Stomach (tissue), 9 donors: ENCODE data around the gene PYGO1. TPM values are rescaled to one million over a fixed set of nuclear protein-coding genes. Genes with fewer than 3 reads are reported as not detected.

Experiments
- DNase-seq, 2 donors: peaks; one replicate each; pipeline versions ENCODE4 v3.0.0 to v3.0.0-alpha.2; 2013 to 2019
- H3K27ac ChIP-seq, 5 donors: fragments of 200-600 bp in 4 of 5; sonication (generic) in 4 of 5; one replicate each; pipeline ENCODE4 v1.5.1; 2013 to 2019; ENCODE audit warnings: mild to moderate bottlenecking in 1 of 5, moderate library complexity in 1 of 5
- H3K27me3 ChIP-seq, 3 donors: fragments of 200-600 bp; sonication (generic); one replicate each; pipeline ENCODE4 v1.5.1; 2017 to 2019; ENCODE audit warnings: mixed run types in 1 of 3
- H3K36me3 ChIP-seq, 4 donors: fragments of 200-600 bp; sonication (generic); 1 replicate in 3 of 4; 2 replicates in 1 of 4; pipeline ENCODE4 v1.5.1; 2016 to 2019
- H3K4me1 ChIP-seq, 4 donors: fragments of 200-600 bp; sonication (generic); one replicate each; pipeline ENCODE4 v1.5.1; 2016 to 2019
- H3K4me3 ChIP-seq, 4 donors: fragments of 200-600 bp; sonication (generic) in 3 of 4; one replicate each; pipeline ENCODE4 v1.5.1; 2016 to 2019; ENCODE audit warnings: mild to moderate bottlenecking in 1 of 4
- H3K9me3 ChIP-seq, 4 donors: fragments of 200-600 bp; sonication (generic); one replicate each; pipeline ENCODE4 v1.5.1; 2016 to 2019
- CTCF ChIP-seq, 7 experiments: fragments of 450-650 bp in 4 of 7; fragments of 200-600 bp in 3 of 7; sonication (generic) in 3 of 7; IDR thresholded peaks; one replicate each; pipeline ENCODE4 v1.5.1; 2016 to 2019; ENCODE audit warnings: antibody characterized with exemption in 7 of 7, control low read depth in 2 of 7, mild to moderate bottlenecking in 1 of 7
- EP300 ChIP-seq: sonication (generic); formaldehyde crosslinking; IDR thresholded peaks from one replicate; pipeline ENCODE4 v1.6.1; 2017; ENCODE audit warnings: antibody characterized with exemption
- POLR2A ChIP-seq, 4 donors: fragments of 450-650 bp; IDR thresholded peaks; one replicate each; pipeline ENCODE4 v1.6.1; 2016; ENCODE audit warnings: antibody characterized with exemption in 4 of 4, control low read depth in 2 of 4, mild to moderate bottlenecking in 1 of 4, moderate library complexity in 1 of 4
- POLR2AphosphoS5 ChIP-seq, 3 donors: sonication (generic); formaldehyde crosslinking; IDR thresholded peaks; one replicate each; pipeline ENCODE4 v1.6.1; 2016; ENCODE audit warnings: antibody characterized with exemption in 3 of 3
- WGBS, 5 donors: extraction: QIAGEN DNeasy Blood & Tissue Kit in 3 of 5; methylation state at CpG; one replicate each; pipeline versions ENCODE4 v1.1.5 to v1.1.7; 2013 to 2018; 5-methylcytosine and 5-hydroxymethylcytosine counted together
- intact Hi-C: fragments of 100-400 bp; cut with DNase I; formaldehyde crosslinking; loops from one replicate; pipeline ENCODE4 v1.15.1; 2023; ENCODE audit warnings: low total_unique reads
- polyA plus RNA-seq, 3 donors: library from polyadenylated mRNA; stranded (reverse); fragments of 200-250 nt; gene quantifications; one replicate each; pipeline ENCODE4 v1.2.3, GENCODE V29; 2013
- total RNA-seq, 5 donors: library from RNA; depleted of rRNA; stranded (reverse); fragments of >200 nt; gene quantifications; one replicate each; pipeline versions ENCODE4 v1.1.0 to v1.2.3, GENCODE V29; 2014 to 2016
- donor health status: healthy with polysubstance abuse.
- donor health status: Bipolar disorder and iron deficiency.
- donor health status: healthy.

The PYGO1 gene
- total and polyA plus RNA-seq, 8 donors, result 0.61 to 15.2 (median 4.1) TPM; not detected in 1

GRCh38 chr15:55546718-55547117 is 41.4 kb downstream of the PYGO1 start:
- H3K4me1 ChIP-seq, result no peaks in the 10 kb centered on the region
- WGBS, 5 donors, result 73 to 81% (median 80%) methylated on average over 5 of the region's 5 CpGs
- intact Hi-C loops, result no loop called here
- H3K36me3 ChIP-seq, result peaks cover 0 to 11% (median 4%) of the 10 kb centered on the region in 4 donors
- H3K27ac ChIP-seq, result no peak overlapping the region
- TF ChIP-seq POLR2AphosphoS5 (IDR thresholded peaks at IDR 0.05) (no peak), EP300 (no peak), CTCF (IDR thresholded peaks at IDR 0.05) (no peak), POLR2A (IDR thresholded peaks at IDR 0.05) (no peak)
- H3K27me3 ChIP-seq, result no peaks in the 10 kb centered on the region
- no peaks in the 10 kb centered on the region for H3K9me3 ChIP-seq
- DNase-seq, result no peak
- H3K4me3 ChIP-seq, result no peak overlapping the region

- intact Hi-C loops, result no loop called here
- no peak for DNase-seq
- Histone ChIP-seq H3K27ac (no peak overlapping the region), H3K36me3 (no peaks in the 10 kb centered on the region), H3K4me1 (no peaks in the 10 kb centered on the region), H3K27me3 (no peaks in the 10 kb centered on the region), H3K9me3 (no peaks in the 10 kb centered on the region), H3K4me3 (no peak overlapping the region)
- 73 to 79% (median 78%) methylated on average over 6 of the region's 6 CpGs for WGBS, 5 donors
- TF ChIP-seq CTCF (IDR thresholded peaks at IDR 0.05) (no peak), POLR2A (IDR thresholded peaks at IDR 0.05) (no peak), EP300 (no peak), POLR2AphosphoS5 (IDR thresholded peaks at IDR 0.05) (no peak)
These were observed 52.7 kb downstream of the PYGO1 start for GRCh38 chr15:55535436-55535835.

- Histone ChIP-seq H3K9me3 (no peaks in the 10 kb centered on the region), H3K27me3 (no peaks in the 10 kb centered on the region), H3K4me1 (no peaks in the 10 kb centered on the region), H3K27ac (no peak overlapping the region), H3K36me3 (no peaks in the 10 kb centered on the region), H3K4me3 (no peak overlapping the region)
- no peak for TF ChIP-seq POLR2A (IDR thresholded peaks at IDR 0.05)
- TF ChIP-seq EP300, result no peak
- TF ChIP-seq CTCF (IDR thresholded peaks at IDR 0.05), result no peak
- no peak for TF ChIP-seq POLR2AphosphoS5 (IDR thresholded peaks at IDR 0.05)
- no peak for DNase-seq
- intact Hi-C loops, result no loop called here
These were observed 55.2 kb downstream of the PYGO1 start for GRCh38 chr15:55532944-55533343.

GRCh38 chr15:55530861-55531313 is 57.3 kb downstream of the PYGO1 start:
- no peak for DNase-seq
- Histone ChIP-seq H3K4me3 (no peak overlapping the region), H3K9me3 (no peaks in the 10 kb centered on the region), H3K36me3 (no peaks in the 10 kb centered on the region), H3K27ac (no peak overlapping the region), H3K4me1 (no peaks in the 10 kb centered on the region), H3K27me3 (no peaks in the 10 kb centered on the region)
- no peak for TF ChIP-seq POLR2AphosphoS5 (IDR thresholded peaks at IDR 0.05)
- no peak for TF ChIP-seq POLR2A (IDR thresholded peaks at IDR 0.05)
- TF ChIP-seq EP300, result no peak
- TF ChIP-seq CTCF (IDR thresholded peaks at IDR 0.05), result no peak
- intact Hi-C loops, result no loop called here
- WGBS, 5 donors, result 34 to 41% (median 36%) methylated on average over 4 of the region's 4 CpGs
